Measurements from ENCODE around the gene CADPS2.

CADPS2 gene

GRCh38 chr7:122789156-122789555 is 97.1 kb downstream of the CADPS2 start:
- DNase-seq (ENCODE audit: extremely low read depth in 1 of 2, low read depth in 1 of 2) = no peak

- DNase-seq (ENCODE audit: extremely low read depth in 1 of 2, low read depth in 1 of 2) = no peak
Observed at GRCh38 chr7:122770686-122771335, 115.4 kb downstream of the CADPS2 start.

- DNase-seq (ENCODE audit: extremely low read depth in 1 of 2, low read depth in 1 of 2) = no peak
Observed at GRCh38 chr7:122768827-122769226, 117.4 kb downstream of the CADPS2 start.

GRCh38 chr7:122767339-122767738 is 118.9 kb downstream of the CADPS2 start:
- DNase-seq (ENCODE audit: extremely low read depth in 1 of 2, low read depth in 1 of 2) = no peak

GRCh38 chr7:122766593-122766992 is 119.7 kb downstream of the CADPS2 start:
- no peak for DNase-seq (ENCODE audit: extremely low read depth in 1 of 2, low read depth in 1 of 2)

- DNase-seq (ENCODE audit: extremely low read depth in 1 of 2, low read depth in 1 of 2) = no peak
Observed at GRCh38 chr7:122764902-122765301, 121.4 kb downstream of the CADPS2 start.

GRCh38 chr7:122764020-122764419 is 122.2 kb downstream of the CADPS2 start:
- DNase-seq (ENCODE audit: extremely low read depth in 1 of 2, low read depth in 1 of 2) = no peak

GRCh38 chr7:122762071-122762470 is 124.2 kb downstream of the CADPS2 start:
- DNase-seq (ENCODE audit: extremely low read depth in 1 of 2, low read depth in 1 of 2) = no peak

GRCh38 chr7:122758501-122758900 is 127.8 kb downstream of the CADPS2 start:
- no peak for DNase-seq (ENCODE audit: extremely low read depth in 1 of 2, low read depth in 1 of 2)

- no peak for DNase-seq (ENCODE audit: extremely low read depth in 1 of 2, low read depth in 1 of 2)
Observed at GRCh38 chr7:122756860-122757259, 129.4 kb downstream of the CADPS2 start.

GRCh38 chr7:122755696-122756095 is 130.6 kb downstream of the CADPS2 start:
- no peak for DNase-seq (ENCODE audit: extremely low read depth in 1 of 2, low read depth in 1 of 2)

GRCh38 chr7:122752583-122752982 is 133.7 kb downstream of the CADPS2 start:
- DNase-seq (ENCODE audit: extremely low read depth in 1 of 2, low read depth in 1 of 2) = no peak

GRCh38 chr7:122750389-122750788 is 135.9 kb downstream of the CADPS2 start:
- DNase-seq (ENCODE audit: extremely low read depth in 1 of 2, low read depth in 1 of 2) = no peak

GRCh38 chr7:122748195-122748594 is 138.1 kb downstream of the CADPS2 start:
- DNase-seq (ENCODE audit: extremely low read depth in 1 of 2, low read depth in 1 of 2) = no peak

- DNase-seq (ENCODE audit: extremely low read depth in 1 of 2, low read depth in 1 of 2) = no peak
Observed at GRCh38 chr7:122746948-122747347, 139.3 kb downstream of the CADPS2 start.

- no peak for DNase-seq (ENCODE audit: extremely low read depth in 1 of 2, low read depth in 1 of 2)
Observed at GRCh38 chr7:122743211-122743610, 143.0 kb downstream of the CADPS2 start.

- no peak for DNase-seq (ENCODE audit: extremely low read depth in 1 of 2, low read depth in 1 of 2)
Observed at GRCh38 chr7:122738947-122739346, 147.3 kb downstream of the CADPS2 start.

GRCh38 chr7:122736183-122736582 is 150.1 kb downstream of the CADPS2 start:
- DNase-seq (ENCODE audit: extremely low read depth in 1 of 2, low read depth in 1 of 2) = no peak

GRCh38 chr7:122727759-122728158 is 158.5 kb downstream of the CADPS2 start:
- no peak for DNase-seq (ENCODE audit: extremely low read depth in 1 of 2, low read depth in 1 of 2)

GRCh38 chr7:122727354-122727753 is 158.9 kb downstream of the CADPS2 start:
- DNase-seq (ENCODE audit: extremely low read depth in 1 of 2, low read depth in 1 of 2) = no peak

GRCh38 chr7:122726881-122727280 is 159.4 kb downstream of the CADPS2 start:
- no peak for DNase-seq (ENCODE audit: extremely low read depth in 1 of 2, low read depth in 1 of 2)

- DNase-seq (ENCODE audit: extremely low read depth in 1 of 2, low read depth in 1 of 2) = no peak
Observed at GRCh38 chr7:122724366-122724765, 161.9 kb downstream of the CADPS2 start.

GRCh38 chr7:122719010-122719578 is 167.2 kb downstream of the CADPS2 start:
- DNase-seq (ENCODE audit: extremely low read depth in 1 of 2, low read depth in 1 of 2) = no peak

All from activated CD8-positive, alpha-beta memory T cell treated with anti-CD3 and anti-CD28 coated beads for 1 hour (primary cell).